ENCODE measurements around the gene CLK3.

DNA sequence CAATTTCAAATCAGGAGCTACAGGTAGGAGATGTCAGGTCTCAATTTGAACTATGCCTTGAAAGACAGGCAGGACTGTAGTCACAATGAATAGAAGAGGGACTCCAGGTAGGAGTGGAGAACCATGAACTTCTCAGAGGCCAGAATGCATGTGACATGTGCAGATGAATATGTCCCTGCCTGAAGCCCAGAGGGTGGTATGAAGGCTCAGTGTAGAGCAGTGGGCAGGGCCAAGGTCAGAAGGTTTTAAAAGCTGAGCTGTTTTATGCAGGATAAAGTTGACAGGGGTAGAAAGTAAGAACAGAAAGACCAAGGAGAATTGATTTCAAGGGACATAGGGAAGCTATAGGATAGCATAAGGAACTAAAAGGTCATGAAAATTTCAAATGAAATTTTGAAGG lies 30.8 kb downstream of the CLK3 start:
- TF ChIP-seq, protein P1, sequence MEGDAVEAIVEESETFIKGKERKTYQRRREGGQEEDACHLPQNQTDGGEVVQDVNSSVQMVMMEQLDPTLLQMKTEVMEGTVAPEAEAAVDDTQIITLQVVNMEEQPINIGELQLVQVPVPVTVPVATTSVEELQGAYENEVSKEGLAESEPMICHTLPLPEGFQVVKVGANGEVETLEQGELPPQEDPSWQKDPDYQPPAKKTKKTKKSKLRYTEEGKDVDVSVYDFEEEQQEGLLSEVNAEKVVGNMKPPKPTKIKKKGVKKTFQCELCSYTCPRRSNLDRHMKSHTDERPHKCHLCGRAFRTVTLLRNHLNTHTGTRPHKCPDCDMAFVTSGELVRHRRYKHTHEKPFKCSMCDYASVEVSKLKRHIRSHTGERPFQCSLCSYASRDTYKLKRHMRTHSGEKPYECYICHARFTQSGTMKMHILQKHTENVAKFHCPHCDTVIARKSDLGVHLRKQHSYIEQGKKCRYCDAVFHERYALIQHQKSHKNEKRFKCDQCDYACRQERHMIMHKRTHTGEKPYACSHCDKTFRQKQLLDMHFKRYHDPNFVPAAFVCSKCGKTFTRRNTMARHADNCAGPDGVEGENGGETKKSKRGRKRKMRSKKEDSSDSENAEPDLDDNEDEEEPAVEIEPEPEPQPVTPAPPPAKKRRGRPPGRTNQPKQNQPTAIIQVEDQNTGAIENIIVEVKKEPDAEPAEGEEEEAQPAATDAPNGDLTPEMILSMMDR (IDR thresholded peaks at IDR 0.05; ENCODE audit: control extremely low read depth in 1 of 3, insufficient read depth in 1 of 3, low read depth in 1 of 3, low read length in 3 of 3) = no peak
- TF ChIP-seq, protein P2, sequence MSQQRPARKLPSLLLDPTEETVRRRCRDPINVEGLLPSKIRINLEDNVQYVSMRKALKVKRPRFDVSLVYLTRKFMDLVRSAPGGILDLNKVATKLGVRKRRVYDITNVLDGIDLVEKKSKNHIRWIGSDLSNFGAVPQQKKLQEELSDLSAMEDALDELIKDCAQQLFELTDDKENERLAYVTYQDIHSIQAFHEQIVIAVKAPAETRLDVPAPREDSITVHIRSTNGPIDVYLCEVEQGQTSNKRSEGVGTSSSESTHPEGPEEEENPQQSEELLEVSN (IDR thresholded peaks at IDR 0.05) = no peak
- TF ChIP-seq POLR2A (IDR thresholded peaks at IDR 0.05; ENCODE audit: control extremely low read depth in 1 of 2, low read depth in 2 of 2, low read length in 2 of 2) = no peak
- no peak for TF ChIP-seq GTF2F1 (IDR thresholded peaks at IDR 0.05; ENCODE audit: borderline replicate concordance, low read depth, low read length)
- TF ChIP-seq ZNF274 (IDR thresholded peaks at IDR 0.05; ENCODE audit: borderline replicate concordance, extremely low read depth, low read length) = no peak
- TF ChIP-seq SUZ12 (IDR thresholded peaks at IDR 0.05; ENCODE audit: low read length) = no peak
- TF ChIP-seq JUN (IDR thresholded peaks at IDR 0.05; ENCODE audit: low read depth, low read length) = no peak
- no peak for TF ChIP-seq POLR2AphosphoS5 (IDR thresholded peaks at IDR 0.05; ENCODE audit: low read depth, low read length)
- TF ChIP-seq, protein P3, sequence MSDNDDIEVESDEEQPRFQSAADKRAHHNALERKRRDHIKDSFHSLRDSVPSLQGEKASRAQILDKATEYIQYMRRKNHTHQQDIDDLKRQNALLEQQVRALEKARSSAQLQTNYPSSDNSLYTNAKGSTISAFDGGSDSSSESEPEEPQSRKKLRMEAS (IDR thresholded peaks at IDR 0.05) = no peak
- no peak for TF ChIP-seq YY1 (IDR thresholded peaks at IDR 0.05; ENCODE audit: low read depth, low read length)

Data from H1 (cell line).